ENCODE measurements around the gene DENR.
"Not testable (repeated sequence)": the region's sequence is repeated elsewhere in the genome, so short reads cannot be mapped to it uniquely, and the experiment has no call there.

The DENR gene, protein sequence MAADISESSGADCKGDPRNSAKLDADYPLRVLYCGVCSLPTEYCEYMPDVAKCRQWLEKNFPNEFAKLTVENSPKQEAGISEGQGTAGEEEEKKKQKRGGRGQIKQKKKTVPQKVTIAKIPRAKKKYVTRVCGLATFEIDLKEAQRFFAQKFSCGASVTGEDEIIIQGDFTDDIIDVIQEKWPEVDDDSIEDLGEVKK

GRCh38 chr12:122752464-122753318 is at the start of gene DENR:
TSS of gene DENR (plus strand) at chr12:122752824. CDS start at chr12:122753702, 878 bp downstream.
- Histone ChIP-seq H3K27me3 (replicated peaks; ENCODE audit: control insufficient read depth, insufficient read depth, low read length) (no peaks in the 10 kb centered on the region), H3K4me3 (replicated peaks; ENCODE audit: low read depth, low read length) (peak within 1 kb of the TSS; percentile 74), H3K36me3 (ENCODE audit: control insufficient read depth, insufficient read depth, low read length) (no peaks in the 10 kb centered on the region; the same call in 1 of the 2 replicates)
- DNase-seq (ENCODE audit: extremely low read depth, insufficient read length), result peak; percentile 99
- TF ChIP-seq CTCF (IDR thresholded peaks at IDR 0.05; ENCODE audit: insufficient read depth, low read length, poor library complexity, severe bottlenecking), result peak; percentile 96

DNA sequence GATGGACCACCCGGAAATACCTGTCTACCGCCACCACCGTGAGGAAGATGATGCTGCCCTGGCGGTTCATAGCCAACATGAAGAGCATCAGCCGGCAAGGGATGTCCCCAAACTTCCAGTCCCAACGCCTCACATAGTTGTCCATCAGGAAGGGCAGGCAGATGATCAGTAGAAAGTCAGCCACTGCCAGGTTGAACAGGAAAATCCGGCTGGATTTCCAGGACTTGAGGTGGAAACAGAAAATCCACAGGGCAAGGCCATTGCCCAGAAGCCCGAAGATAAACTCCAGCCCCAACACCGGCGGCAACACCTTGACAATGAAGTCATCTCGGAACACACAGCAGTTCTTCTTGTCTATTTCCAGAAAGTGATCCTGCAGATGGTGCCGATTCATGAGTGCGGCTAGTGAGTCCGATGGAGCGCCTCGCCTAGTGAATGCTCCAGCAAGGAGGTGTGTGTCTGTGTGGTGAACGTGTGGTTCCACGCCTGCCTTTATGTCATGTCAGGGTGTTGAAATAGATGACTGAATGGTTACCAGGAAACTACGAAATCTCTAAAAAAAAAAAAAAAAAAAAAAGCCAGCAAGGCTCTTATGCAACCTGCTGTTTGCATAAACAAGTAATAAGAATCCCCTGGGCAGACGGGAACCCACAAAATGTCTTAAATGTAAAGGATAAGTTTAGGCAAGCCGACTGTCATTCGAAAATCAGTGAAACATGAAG is 49.6 kb upstream of the DENR start, which contains the start of gene HCAR2:
Gene HCAR2, minus strand, starts transcription at position 468 of the 722 bp plus-strand sequence. Its CDS starts 74 bp downstream, at position 394.
- H3K4me3 ChIP-seq (replicated peaks; ENCODE audit: low read depth, low read length); DNase-seq (ENCODE audit: extremely low read depth, insufficient read length): not testable (repeated sequence)

GRCh38 chr12:122703841-122704240 is 48.8 kb upstream of the DENR start:
- not testable (repeated sequence) for H3K27me3 ChIP-seq (replicated peaks; ENCODE audit: control insufficient read depth, insufficient read depth, low read length); H3K36me3 ChIP-seq (ENCODE audit: control insufficient read depth, insufficient read depth, low read length); H3K4me3 ChIP-seq (replicated peaks; ENCODE audit: low read depth, low read length); DNase-seq (ENCODE audit: extremely low read depth, insufficient read length)

More for the DNA sequence above, 49.6 kb upstream of the DENR start, which contains the start of gene HCAR2:
- not testable (repeated sequence) for H3K36me3 ChIP-seq (ENCODE audit: control insufficient read depth, insufficient read depth, low read length); H3K27me3 ChIP-seq (replicated peaks; ENCODE audit: control insufficient read depth, insufficient read depth, low read length)

DNA sequence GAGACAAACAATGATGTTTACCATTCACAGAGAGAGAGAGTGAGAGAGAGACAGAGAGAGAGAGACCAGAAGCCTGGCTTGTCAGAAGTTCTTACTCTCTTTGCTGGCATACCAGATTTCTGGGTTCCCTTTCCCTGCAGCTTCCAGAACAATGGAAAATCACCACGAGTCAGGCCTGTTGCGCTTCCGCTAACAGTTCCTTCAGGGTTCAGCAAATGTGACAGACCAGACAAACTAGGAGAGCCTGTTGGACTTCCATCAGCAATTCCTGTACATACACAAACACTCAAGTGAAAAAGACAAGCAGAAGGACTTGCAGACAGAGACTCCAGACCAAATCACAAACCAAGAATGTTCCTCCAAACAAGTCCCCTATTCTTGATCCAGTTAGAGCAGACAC is 43.3 kb upstream of the DENR start:
- H3K36me3 ChIP-seq (ENCODE audit: control insufficient read depth, insufficient read depth, low read length); H3K27me3 ChIP-seq (replicated peaks; ENCODE audit: control insufficient read depth, insufficient read depth, low read length); H3K4me3 ChIP-seq (replicated peaks; ENCODE audit: low read depth, low read length); DNase-seq (ENCODE audit: extremely low read depth, insufficient read length): not testable (repeated sequence)

GRCh38 chr12:122710341-122710740 is 42.3 kb upstream of the DENR start:
- not testable (repeated sequence) for H3K36me3 ChIP-seq (ENCODE audit: control insufficient read depth, insufficient read depth, low read length); H3K27me3 ChIP-seq (replicated peaks; ENCODE audit: control insufficient read depth, insufficient read depth, low read length); H3K4me3 ChIP-seq (replicated peaks; ENCODE audit: low read depth, low read length); DNase-seq (ENCODE audit: extremely low read depth, insufficient read length)

DNA sequence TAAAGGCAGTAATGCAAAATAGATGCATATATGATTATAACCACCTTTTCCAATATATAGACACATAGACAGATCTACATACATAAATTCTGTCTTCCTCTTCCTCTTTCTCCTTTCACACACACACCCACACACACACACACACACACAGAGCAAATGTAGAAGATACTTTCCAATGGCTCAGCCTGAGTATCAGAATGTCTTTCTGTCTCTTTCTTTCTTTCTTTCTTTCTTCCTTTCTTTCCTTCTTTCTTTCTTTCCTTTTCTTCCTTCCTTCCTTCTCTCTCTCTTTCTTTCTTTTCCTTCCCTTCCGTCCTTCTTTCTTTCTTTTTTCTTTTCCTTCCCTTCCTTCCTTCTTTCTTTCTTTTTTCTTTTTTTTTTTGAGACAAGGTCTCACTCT is 41.4 kb upstream of the DENR start:
- not testable (repeated sequence) for DNase-seq (ENCODE audit: extremely low read depth, insufficient read length); H3K27me3 ChIP-seq (replicated peaks; ENCODE audit: control insufficient read depth, insufficient read depth, low read length); H3K36me3 ChIP-seq (ENCODE audit: control insufficient read depth, insufficient read depth, low read length); H3K4me3 ChIP-seq (replicated peaks; ENCODE audit: low read depth, low read length)

- DNase-seq (ENCODE audit: extremely low read depth, insufficient read length), result not testable (repeated sequence)
Measured at GRCh38 chr12:122713491-122714188, 39.0 kb upstream of the DENR start.

GRCh38 chr12:122715211-122715610 is 37.4 kb upstream of the DENR start:
- not testable (repeated sequence) for DNase-seq (ENCODE audit: extremely low read depth, insufficient read length); H3K4me3 ChIP-seq (replicated peaks; ENCODE audit: low read depth, low read length); H3K27me3 ChIP-seq (replicated peaks; ENCODE audit: control insufficient read depth, insufficient read depth, low read length); H3K36me3 ChIP-seq (ENCODE audit: control insufficient read depth, insufficient read depth, low read length)

More at GRCh38 chr12:122713491-122714188, 39.0 kb upstream of the DENR start:
- not testable (repeated sequence) for H3K27me3 ChIP-seq (replicated peaks; ENCODE audit: control insufficient read depth, insufficient read depth, low read length); H3K4me3 ChIP-seq (replicated peaks; ENCODE audit: low read depth, low read length); H3K36me3 ChIP-seq (ENCODE audit: control insufficient read depth, insufficient read depth, low read length)

- DNase-seq (ENCODE audit: extremely low read depth, insufficient read length); H3K36me3 ChIP-seq (ENCODE audit: control insufficient read depth, insufficient read depth, low read length); H3K4me3 ChIP-seq (replicated peaks; ENCODE audit: low read depth, low read length); H3K27me3 ChIP-seq (replicated peaks; ENCODE audit: control insufficient read depth, insufficient read depth, low read length): not testable (repeated sequence)
Measured at GRCh38 chr12:122716658-122717057, 36.0 kb upstream of the DENR start, which contains the start of gene HCAR3. TSS of gene HCAR3 (minus strand) at chr12:122716811. CDS start at chr12:122716737, 74 bp downstream.

Data from GM06990 (cell line).